Measurements from ENCODE around the gene IGF2BP1. TPM values are rescaled to one million over a fixed set of nuclear protein-coding genes. Genes with fewer than 3 reads are reported as not detected.

IGF2BP1 gene
- total and polyA plus RNA-seq, 2 of the 8 experiments (the other 6 are each of a cell fraction or from before 2014, with no cell fraction given), result 41.6 to 513 TPM

DNA sequence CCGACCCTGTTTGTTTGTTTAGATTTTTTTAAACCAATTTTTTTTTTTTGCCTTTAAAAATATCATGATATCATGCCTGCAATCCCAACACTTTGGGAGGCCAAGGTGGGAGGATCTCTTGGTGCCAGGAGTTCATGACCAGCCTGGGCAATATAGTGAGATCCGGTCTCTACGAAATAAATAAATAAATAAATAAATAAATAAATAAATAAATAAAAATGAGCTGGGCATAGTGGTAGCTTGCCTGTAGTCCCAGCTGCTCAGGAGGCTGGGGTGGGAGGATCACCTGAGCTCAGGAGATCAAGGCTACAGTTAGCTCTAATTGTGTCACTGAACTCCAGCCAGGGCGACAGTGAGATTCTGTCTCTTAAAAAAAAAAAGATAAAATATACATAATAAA lies 8.1 kb upstream of the IGF2BP1 start (continued):
- TF ChIP-seq, protein P1, sequence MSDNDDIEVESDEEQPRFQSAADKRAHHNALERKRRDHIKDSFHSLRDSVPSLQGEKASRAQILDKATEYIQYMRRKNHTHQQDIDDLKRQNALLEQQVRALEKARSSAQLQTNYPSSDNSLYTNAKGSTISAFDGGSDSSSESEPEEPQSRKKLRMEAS (IDR thresholded peaks at IDR 0.05), result no peak
- TF ChIP-seq EGR1 (IDR thresholded peaks at IDR 0.05; ENCODE audit: borderline replicate concordance, low read depth, low read length) (no peak), RBBP5 (IDR thresholded peaks at IDR 0.05; ENCODE audit: borderline replicate concordance, low read depth, low read length) (no peak), CEBPB (IDR thresholded peaks at IDR 0.05; ENCODE audit: low read depth, low read length) (no peak), CHD1 (IDR thresholded peaks at IDR 0.05; ENCODE audit: low read depth, low read length) (no peak)
